GM10248 (cell line): ENCODE data around the gene ARHGEF26.

ENCODE experiments used
- CTCF ChIA-PET: fragments of 300-600 bp; sonication (Branson Sonifier 250); formaldehyde crosslinking; extraction: SDS; loops from one replicate; lab custom pipeline; 2021; ENCODE audit warnings: antibody characterized with exemption; lab: Yijun Ruan, JAX
- POLR2A ChIA-PET: fragments of 350-650 bp; sonication (Branson Sonifier 250); formaldehyde crosslinking; extraction: SDS; loops from one replicate; lab custom pipeline; 2020; ENCODE audit warnings: antibody characterized with exemption; lab: Yijun Ruan, JAX
- DNase-seq: peaks from one replicate; pipeline ENCODE4 v3.0.0; 2012; ENCODE audit errors: extremely low spot score
- TF ChIP-seq, protein P1 (sequence below): IDR thresholded peaks from 2 replicates; pipeline ENCODE4 v1.5.1; 2012; ENCODE audit warnings: mild to moderate bottlenecking, low read depth; ENCODE audit errors: extremely low read depth, missing control alignments, control extremely low read depth

The ARHGEF26 gene

DNA sequence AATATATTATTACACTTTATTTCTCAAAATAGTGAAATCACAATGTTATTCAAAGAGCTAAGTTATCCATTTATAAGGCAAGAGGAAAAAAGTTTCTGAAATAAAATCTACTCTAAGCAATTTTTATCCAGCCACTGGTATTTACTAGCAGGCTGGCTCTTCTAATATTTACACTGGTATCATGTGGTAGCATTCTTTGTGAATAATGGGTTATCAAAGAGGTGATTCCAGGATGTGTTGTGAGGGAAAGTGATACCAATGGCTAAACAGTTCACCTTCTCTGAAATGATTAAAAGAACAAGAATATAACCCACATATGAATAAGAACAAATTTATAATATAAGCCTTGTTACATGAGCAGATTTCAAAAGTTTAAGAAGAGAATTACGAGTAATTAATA is 159.0 kb downstream of the ARHGEF26 start:
- POLR2A ChIA-PET: no interaction called here
- DNase-seq: no peak
- CTCF ChIA-PET: interaction anchor here (1.2 to 3.4 kb wide), 3 partner anchors 10 to 28 kb away, joined by 3 to 11 read pairs (median 10); no protein-coding TSS in a partner anchor

DNA sequence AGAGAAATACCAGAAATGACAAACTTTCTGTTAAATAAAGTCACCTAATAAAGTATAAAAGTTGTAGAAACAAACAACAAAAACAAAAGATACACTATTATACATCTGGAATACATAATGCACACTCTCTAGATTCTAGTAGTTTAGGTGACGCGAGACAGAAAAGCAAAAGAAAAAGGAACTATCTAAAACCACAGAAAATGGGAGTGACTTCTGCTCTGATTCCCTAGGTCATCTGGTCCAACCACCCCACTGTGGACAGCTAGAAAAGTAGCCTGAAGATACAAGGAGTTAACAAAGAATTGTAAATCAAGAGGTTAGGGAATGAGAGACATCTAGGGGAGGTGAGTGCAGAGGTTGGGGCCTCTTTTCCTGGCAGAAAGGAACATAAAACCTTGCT is 164.0 kb downstream of the ARHGEF26 start:
- ChIA-PET CTCF (interaction anchor here (1.2 to 1.8 kb wide), 3 partner anchors 21 to 31 kb away, joined by 3 to 5 read pairs (median 3); no protein-coding TSS in a partner anchor), POLR2A (no interaction called here)
- DNase-seq: no peak
- TF ChIP-seq, protein P1, sequence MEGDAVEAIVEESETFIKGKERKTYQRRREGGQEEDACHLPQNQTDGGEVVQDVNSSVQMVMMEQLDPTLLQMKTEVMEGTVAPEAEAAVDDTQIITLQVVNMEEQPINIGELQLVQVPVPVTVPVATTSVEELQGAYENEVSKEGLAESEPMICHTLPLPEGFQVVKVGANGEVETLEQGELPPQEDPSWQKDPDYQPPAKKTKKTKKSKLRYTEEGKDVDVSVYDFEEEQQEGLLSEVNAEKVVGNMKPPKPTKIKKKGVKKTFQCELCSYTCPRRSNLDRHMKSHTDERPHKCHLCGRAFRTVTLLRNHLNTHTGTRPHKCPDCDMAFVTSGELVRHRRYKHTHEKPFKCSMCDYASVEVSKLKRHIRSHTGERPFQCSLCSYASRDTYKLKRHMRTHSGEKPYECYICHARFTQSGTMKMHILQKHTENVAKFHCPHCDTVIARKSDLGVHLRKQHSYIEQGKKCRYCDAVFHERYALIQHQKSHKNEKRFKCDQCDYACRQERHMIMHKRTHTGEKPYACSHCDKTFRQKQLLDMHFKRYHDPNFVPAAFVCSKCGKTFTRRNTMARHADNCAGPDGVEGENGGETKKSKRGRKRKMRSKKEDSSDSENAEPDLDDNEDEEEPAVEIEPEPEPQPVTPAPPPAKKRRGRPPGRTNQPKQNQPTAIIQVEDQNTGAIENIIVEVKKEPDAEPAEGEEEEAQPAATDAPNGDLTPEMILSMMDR: no peak

More for the DNA sequence above, 159.0 kb downstream of the ARHGEF26 start:
- TF ChIP-seq, protein P1: no peak

GRCh38 chr3:154290187-154290586 is 169.0 kb downstream of the ARHGEF26 start:
- CTCF ChIA-PET: interaction anchor here (1.5 to 2.8 kb wide), 2 partner anchors 25 to 37 kb away, joined by 3 to 10 read pairs; no protein-coding TSS in a partner anchor
- TF ChIP-seq, protein P1: no peak

GRCh38 chr3:154294016-154294415 is 172.8 kb downstream of the ARHGEF26 start:
- TF ChIP-seq, protein P1: no peak
- ChIA-PET POLR2A (no interaction called here), CTCF (no interaction called here)

More at GRCh38 chr3:154290187-154290586, 169.0 kb downstream of the ARHGEF26 start:
- POLR2A ChIA-PET: no interaction called here
- DNase-seq: no peak

GRCh38 chr3:154301561-154301960 is 180.4 kb downstream of the ARHGEF26 start:
- ChIA-PET POLR2A (no interaction called here), CTCF (no interaction called here)
- no peak for DNase-seq
- TF ChIP-seq, protein P1: no peak

More at GRCh38 chr3:154294016-154294415, 172.8 kb downstream of the ARHGEF26 start:
- no peak for DNase-seq

GRCh38 chr3:154304116-154304786 is 183.1 kb downstream of the ARHGEF26 start:
- CTCF ChIA-PET: interaction anchor here (1.0 to 1.4 kb wide), 2 partner anchors 9 to 51 kb away, joined by 3 to 4 read pairs; no protein-coding TSS in a partner anchor
- TF ChIP-seq, protein P1: no peak

More at GRCh38 chr3:154304116-154304786, 183.1 kb downstream of the ARHGEF26 start:
- no peak for DNase-seq
- POLR2A ChIA-PET: no interaction called here
